HepG2 (cell line): ENCODE measurements around the gene ABHD17A. TPM values are rescaled to one million over a fixed set of nuclear protein-coding genes. Genes with fewer than 3 reads are reported as not detected.

Experiments used
- E2F1 ChIP-seq: sonication (generic); formaldehyde crosslinking; IDR thresholded peaks from 2 replicates; pipeline ENCODE4 v1.5.0; 2020; ENCODE audit warnings: missing genetic modification reagents
- E2F5 ChIP-seq: sonication (generic); formaldehyde crosslinking; conservative IDR thresholded peaks from 2 replicates; pipeline ENCODE4 v1.4.0; 2020; ENCODE audit warnings: missing genetic modification reagents
- HHEX ChIP-seq: IDR thresholded peaks from 2 replicates; pipeline ENCODE4 v1.6.1; 2016; ENCODE audit warnings: control low read depth
- KLF13 ChIP-seq: sonication (generic); formaldehyde crosslinking; IDR thresholded peaks from 2 replicates; pipeline ENCODE4 v1.4.0; 2020; ENCODE audit warnings: mild to moderate bottlenecking, missing genetic modification reagents
- MBNL3 ChIP-seq: fragments of 250-450 bp; sonication (Bioruptor Pico); conservative IDR thresholded peaks from 2 replicates; pipeline ENCODE4 v1.8.0; 2022; ENCODE audit warnings: mild to moderate bottlenecking, inconsistent platforms
- MED13 ChIP-seq: sonication (generic); formaldehyde crosslinking; IDR thresholded peaks from 2 replicates; pipeline ENCODE4 v1.5.0; 2020; ENCODE audit warnings: missing genetic modification reagents
- NCOA2 ChIP-seq: sonication (generic); formaldehyde crosslinking; IDR thresholded peaks from 2 replicates; pipeline ENCODE4 v1.8.0; 2022; ENCODE audit warnings: inconsistent platforms
- NCOA5 ChIP-seq: sonication (generic); formaldehyde crosslinking; IDR thresholded peaks from 2 replicates; pipeline ENCODE4 v1.4.0; 2020; ENCODE audit warnings: missing genetic modification reagents
- NFRKB ChIP-seq: fragments of 450-650 bp; IDR thresholded peaks from 2 replicates; pipeline ENCODE4 v1.6.1; 2017
- NONO ChIP-seq, 2 experiments: fragments of 450-650 bp in 1 of 2; sonication (generic) in 1 of 2; formaldehyde crosslinking in 1 of 2; IDR thresholded peaks in 1 of 2; conservative IDR thresholded peaks in 1 of 2; 2 replicates each; pipeline versions ENCODE4 v1.6.1 to v1.8.0; 2017 to 2022; ENCODE audit warnings: mild to moderate bottlenecking in 1 of 2, missing genetic modification reagents in 1 of 2, moderate library complexity in 1 of 2
- RCOR2 ChIP-seq: IDR thresholded peaks from 2 replicates; pipeline ENCODE4 v1.6.1; 2016; ENCODE audit warnings: missing biosample characterization, missing genetic modification reagents
- SNAI1 ChIP-seq: sonication (generic); formaldehyde crosslinking; IDR thresholded peaks from 2 replicates; pipeline ENCODE4 v1.5.0; 2020; ENCODE audit warnings: mild to moderate bottlenecking, missing genetic modification reagents, borderline replicate concordance
- ZBED4 ChIP-seq: sonication (generic); formaldehyde crosslinking; IDR thresholded peaks from 2 replicates; pipeline ENCODE4 v1.4.0; 2020; ENCODE audit warnings: missing genetic modification reagents, borderline replicate concordance
- ZBTB3 ChIP-seq: sonication (generic); formaldehyde crosslinking; IDR thresholded peaks from 2 replicates; pipeline ENCODE4 v1.4.0; 2020; ENCODE audit warnings: low read depth, mild to moderate bottlenecking, moderate library complexity, missing genetic modification reagents, borderline replicate concordance
- ZFP1 ChIP-seq: IDR thresholded peaks from 2 replicates; pipeline ENCODE4 v1.6.1; 2016
- ZNF20 ChIP-seq: sonication (generic); formaldehyde crosslinking; IDR thresholded peaks from 2 replicates; pipeline ENCODE4 v1.4.0; 2020; ENCODE audit warnings: mild to moderate bottlenecking, moderate library complexity, missing genetic modification reagents
- ZNF441 ChIP-seq: sonication (generic); formaldehyde crosslinking; IDR thresholded peaks from 2 replicates; pipeline ENCODE4 v1.7.0; 2021; ENCODE audit warnings: missing genetic modification reagents, borderline replicate concordance
- ZNF512 ChIP-seq: sonication (generic); formaldehyde crosslinking; IDR thresholded peaks from 2 replicates; pipeline ENCODE4 v1.4.0; 2020; ENCODE audit warnings: mild to moderate bottlenecking, missing genetic modification reagents
- ZNF589 ChIP-seq: sonication (generic); formaldehyde crosslinking; conservative IDR thresholded peaks from 2 replicates; pipeline ENCODE4 v1.8.0; 2022; ENCODE audit warnings: mild to moderate bottlenecking, moderate library complexity, missing genetic modification reagents
- ZNF619 ChIP-seq: sonication (generic); formaldehyde crosslinking; IDR thresholded peaks from 2 replicates; pipeline ENCODE4 v1.4.0; 2020; ENCODE audit warnings: mild to moderate bottlenecking, missing genetic modification reagents
- ZNF7 ChIP-seq: IDR thresholded peaks from 2 replicates; pipeline ENCODE4 v1.6.1; 2016; ENCODE audit warnings: missing biosample characterization, missing genetic modification reagents
- ZNF709 ChIP-seq: sonication (generic); formaldehyde crosslinking; IDR thresholded peaks from 2 replicates; pipeline ENCODE4 v1.5.0; 2020; ENCODE audit warnings: mild to moderate bottlenecking, missing genetic modification reagents
- ZNF749 ChIP-seq: sonication (generic); formaldehyde crosslinking; IDR thresholded peaks from 2 replicates; pipeline ENCODE4 v1.8.0; 2022; ENCODE audit warnings: mild to moderate bottlenecking, missing genetic modification reagents, moderate library complexity, borderline replicate concordance
- ZNF768 ChIP-seq: sonication (generic); formaldehyde crosslinking; IDR thresholded peaks from 2 replicates; pipeline ENCODE4 v1.4.0; 2020; ENCODE audit warnings: missing genetic modification reagents
- ZSCAN25 ChIP-seq: sonication (generic); formaldehyde crosslinking; IDR thresholded peaks from 2 replicates; pipeline ENCODE4 v1.8.0; 2022; ENCODE audit warnings: mild to moderate bottlenecking, missing genetic modification reagents
- polyA plus RNA-seq, 8 experiments: library from polyadenylated mRNA; depleted of rRNA in 3 of 8; stranded (reverse) in 7 of 8; unstranded in 1 of 8; fragments of >200 nt; fragmentation: Illumina TruSeq in 4 of 8; extraction: Trizol in 4 of 8; gene quantifications; 2 replicates each; pipeline versions ENCODE4 v1.2.1 to v1.2.3, GENCODE V29; 2011 to 2016; ENCODE audit warnings: low read depth in 4 of 8, missing spikeins in 1 of 8, mixed read lengths in 1 of 8; ENCODE audit not compliant: insufficient read depth in 1 of 8
- total RNA-seq, 5 experiments: library from RNA; depleted of rRNA; stranded (reverse); fragments of >200 nt; fragmentation: Illumina TruSeq; extraction: Trizol; gene quantifications; 2 replicates each; pipeline ENCODE4 v1.2.3, GENCODE V29; 2016; ENCODE audit warnings: low read depth in 1 of 5

Gene ABHD17A
- total and polyA plus RNA-seq, 2 of the 13 experiments (the other 11 are each of a cell fraction or from before 2014, with no cell fraction given): 27.7 to 40.8 TPM

- TF ChIP-seq ZBED4 (CRISPR knock-in tag) (no peak; the same call in 1 of the 2 replicates), HHEX (CRISPR knock-in tag) (no peak), NCOA5 (no peak), MBNL3 (CRISPR knock-in tag) (no peak), ZBTB3 (CRISPR knock-in tag) (no peak), ZSCAN25 (CRISPR knock-in tag) (no peak), NONO (IDR thresholded peaks at IDR 0.05) (no peak), NONO (CRISPR knock-in tag; conservative IDR thresholded peaks at IDR 0.05) (peak; percentile 69), ZNF768 (CRISPR knock-in tag) (peak; percentile 27; the same call in 1 of the 2 replicates), E2F1 (no peak), NFRKB (no peak; the same call in 1 of the 2 replicates), ZFP1 (CRISPR knock-in tag) (no peak), KLF13 (CRISPR knock-in tag) (no peak), ZNF589 (CRISPR knock-in tag) (no peak), ZNF20 (CRISPR knock-in tag) (no peak), MED13 (no peak), NCOA2 (peak; percentile 19; the same call in 1 of the 2 replicates), ZNF619 (no peak), RCOR2 (CRISPR knock-in tag) (no peak), SNAI1 (no peak), ZNF512 (no peak), ZNF749 (CRISPR knock-in tag) (no peak), ZNF441 (CRISPR knock-in tag) (no peak), E2F5 (no peak), ZNF709 (CRISPR knock-in tag) (no peak), ZNF7 (CRISPR knock-in tag) (no peak)
These were observed 36.7 kb downstream of the ABHD17A start, which contains the start of gene REXO1 (continued) for GRCh38 chr19:1848399-1849131.
